Panc1 (cell line): Measurements from ENCODE around the gene EXTL1. TPM values are rescaled to one million over a fixed set of nuclear protein-coding genes. Genes with fewer than 3 reads are reported as not detected.

Source experiments
- ATAC-seq: fragments of 200-7000 bp; cut with Tn5 transposase; 2 replicates; pipeline ENCODE4 v1.9.1; 2020; ENCODE audit warnings: mild to moderate bottlenecking, moderate library complexity
- BruUV-seq: library from RNA; stranded (reverse); fragments of 400-500 nt; replicated peaks from 2 replicates; lab custom pipeline; 2021; lab: Mats Ljungman, UMichigan
- CTCF ChIA-PET: fragments of 300-600 bp; sonication (Branson Sonifier 250); formaldehyde crosslinking; loops from one replicate; lab custom pipeline; 2022; ENCODE audit warnings: antibody characterized with exemption; lab: Charles Lee
- POLR2A ChIA-PET: fragments of 300-600 bp; sonication (Branson Sonifier 250); formaldehyde crosslinking; loops from one replicate; lab custom pipeline; 2022; ENCODE audit warnings: antibody characterized with exemption; lab: Charles Lee
- DNase-seq: peaks from one replicate; pipeline ENCODE4 v3.0.0-alpha.2; 2010; ENCODE audit warnings: low read depth, low spot score
- H3K27ac ChIP-seq: 2 replicates; pipeline ENCODE4 v1.5.1; 2011; ENCODE audit warnings: mild to moderate bottlenecking, low read length, inconsistent platforms
- H3K27me3 ChIP-seq: fragments of 200-500 bp; sonication (Bioruptor generic); 2 replicates; pipeline ENCODE4 v1.6.0; 2014; ENCODE audit warnings: low read length, inconsistent platforms; ENCODE audit not compliant: control insufficient read depth, insufficient read depth
- H3K36me3 ChIP-seq: fragments of 200-500 bp; sonication (Bioruptor generic); 2 replicates; pipeline ENCODE4 v1.5.1; 2014; ENCODE audit warnings: inconsistent platforms, mild to moderate bottlenecking, low read length, moderate library complexity; ENCODE audit not compliant: control insufficient read depth, insufficient read depth
- H3K4me1 ChIP-seq: 2 replicates; pipeline ENCODE4 v1.5.1; 2011; ENCODE audit warnings: inconsistent platforms, mild to moderate bottlenecking, low read length, moderate library complexity; ENCODE audit not compliant: control insufficient read depth, insufficient read depth
- H3K4me3 ChIP-seq, 2 experiments: 2 replicates each; pipeline ENCODE4 v1.5.1; 2011 to 2012; ENCODE audit warnings: low read depth in 2 of 2, low read length in 2 of 2, mild to moderate bottlenecking in 2 of 2, inconsistent platforms in 1 of 2, moderate library complexity in 1 of 2
- H3K9me3 ChIP-seq: fragments of 200-500 bp; sonication (Bioruptor generic); 2 replicates; pipeline ENCODE4 v1.5.1; 2014; ENCODE audit warnings: low read depth, mild to moderate bottlenecking, inconsistent platforms, low read length, moderate library complexity; ENCODE audit not compliant: control insufficient read depth, insufficient read depth
- POLR2AphosphoS5 ChIP-seq: IDR thresholded peaks from 2 replicates; pipeline ENCODE4 v1.6.1; 2012; ENCODE audit warnings: mild to moderate bottlenecking, low read depth, low read length, moderate library complexity
- SIN3A ChIP-seq: IDR thresholded peaks from 2 replicates; pipeline ENCODE4 v1.6.1; 2012; ENCODE audit warnings: low read depth, mild to moderate bottlenecking, low read length, moderate library complexity, borderline replicate concordance; ENCODE audit not compliant: insufficient read depth
- TCF7L2 ChIP-seq: IDR thresholded peaks from 2 replicates; pipeline ENCODE4 v1.6.1; 2011; ENCODE audit warnings: mild to moderate bottlenecking, low read depth, low read length, inconsistent platforms
- in situ Hi-C: cut with HindIII; loops from 2 replicates; pipeline ENCODE4 v1.10.0; 2016; ENCODE audit warnings: low sequenced_read_pairs, low pct_unique_long_range_greater_than_20kb
- intact Hi-C: fragments of 100-400 bp; cut with micrococcal nuclease; formaldehyde crosslinking; loops from one replicate; pipeline ENCODE4 v1.10.0; 2022; ENCODE audit not compliant: unreplicated experiment
- total RNA-seq: library from RNA; stranded (reverse); gene quantifications from one replicate; pipeline ENCODE4 v1.2.1, GENCODE V29; 2021; ENCODE audit not compliant: unreplicated experiment
- TF ChIP-seq, protein P1 (sequence below), 2 experiments: IDR thresholded peaks; 2 replicates each; pipeline ENCODE4 v1.6.1; 2011 to 2012; ENCODE audit warnings: low read depth in 2 of 2, control low read depth in 1 of 2, low read length in 1 of 2, mild to moderate bottlenecking in 1 of 2, moderate library complexity in 1 of 2; ENCODE audit not compliant: insufficient read depth in 1 of 2
- TF ChIP-seq, protein P2 (sequence below): fragments of 450-650 bp; IDR thresholded peaks from 2 replicates; pipeline ENCODE4 v1.5.1; 2017; ENCODE audit warnings: mild to moderate bottlenecking

EXTL1 gene
- total RNA-seq, 1 experiment from 2014 or later: 0.10 TPM

DNA sequence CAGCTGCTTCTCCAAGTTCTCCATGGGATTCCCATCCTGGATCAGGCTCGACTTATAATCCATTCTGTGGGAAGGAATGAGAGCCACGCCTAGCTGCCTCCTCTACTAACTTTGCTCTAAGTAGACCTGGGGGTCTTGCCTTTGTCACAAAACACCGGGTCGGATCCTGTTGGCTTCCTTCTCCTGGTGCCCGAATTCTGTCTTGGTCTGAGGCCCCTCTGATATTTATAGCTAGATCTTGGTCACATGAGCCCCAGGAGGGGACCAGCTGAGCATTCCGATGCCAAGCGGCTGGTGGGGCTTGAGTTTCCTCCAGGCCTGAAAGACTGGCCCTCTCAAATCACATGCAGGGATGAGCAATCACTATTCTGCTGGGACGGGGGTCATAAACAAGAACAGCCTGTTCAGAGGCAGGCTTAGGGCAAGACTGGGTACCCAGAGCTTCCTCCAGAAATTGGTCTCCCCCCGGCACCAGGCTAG is 45.9 kb downstream of the EXTL1 start, which contains the start of gene TRIM63:
TSS of gene TRIM63 (minus strand) at position 199 of the 480 bp plus-strand sequence. CDS start at position 63, 136 bp downstream.
- H3K27ac ChIP-seq: no peak within 1 kb of the TSS
- no peaks in the 10 kb centered on the region; the same call in 1 of the 2 replicates for H3K4me1 ChIP-seq
- no peak within 1 kb of the TSS for H3K4me3 ChIP-seq
- ATAC-seq: no peak
- no peaks in the 10 kb centered on the region for H3K9me3 ChIP-seq
- in situ Hi-C loops: no loop called here
- ChIA-PET POLR2A (interaction anchor here (0.6 kb wide), 1 partner anchor 11 kb away, joined by 12 read pairs; no protein-coding TSS in a partner anchor), CTCF (no interaction called here)
- H3K27me3 ChIP-seq: 0 out of 2 replicates have a peak, but pooled peaks cover 2% of the 10 kb centered on the region
- H3K36me3 ChIP-seq: no peaks in the 10 kb centered on the region
- TF ChIP-seq SIN3A (no peak), POLR2AphosphoS5 (no peak), TCF7L2 (no peak)
- TF ChIP-seq, protein P1, sequence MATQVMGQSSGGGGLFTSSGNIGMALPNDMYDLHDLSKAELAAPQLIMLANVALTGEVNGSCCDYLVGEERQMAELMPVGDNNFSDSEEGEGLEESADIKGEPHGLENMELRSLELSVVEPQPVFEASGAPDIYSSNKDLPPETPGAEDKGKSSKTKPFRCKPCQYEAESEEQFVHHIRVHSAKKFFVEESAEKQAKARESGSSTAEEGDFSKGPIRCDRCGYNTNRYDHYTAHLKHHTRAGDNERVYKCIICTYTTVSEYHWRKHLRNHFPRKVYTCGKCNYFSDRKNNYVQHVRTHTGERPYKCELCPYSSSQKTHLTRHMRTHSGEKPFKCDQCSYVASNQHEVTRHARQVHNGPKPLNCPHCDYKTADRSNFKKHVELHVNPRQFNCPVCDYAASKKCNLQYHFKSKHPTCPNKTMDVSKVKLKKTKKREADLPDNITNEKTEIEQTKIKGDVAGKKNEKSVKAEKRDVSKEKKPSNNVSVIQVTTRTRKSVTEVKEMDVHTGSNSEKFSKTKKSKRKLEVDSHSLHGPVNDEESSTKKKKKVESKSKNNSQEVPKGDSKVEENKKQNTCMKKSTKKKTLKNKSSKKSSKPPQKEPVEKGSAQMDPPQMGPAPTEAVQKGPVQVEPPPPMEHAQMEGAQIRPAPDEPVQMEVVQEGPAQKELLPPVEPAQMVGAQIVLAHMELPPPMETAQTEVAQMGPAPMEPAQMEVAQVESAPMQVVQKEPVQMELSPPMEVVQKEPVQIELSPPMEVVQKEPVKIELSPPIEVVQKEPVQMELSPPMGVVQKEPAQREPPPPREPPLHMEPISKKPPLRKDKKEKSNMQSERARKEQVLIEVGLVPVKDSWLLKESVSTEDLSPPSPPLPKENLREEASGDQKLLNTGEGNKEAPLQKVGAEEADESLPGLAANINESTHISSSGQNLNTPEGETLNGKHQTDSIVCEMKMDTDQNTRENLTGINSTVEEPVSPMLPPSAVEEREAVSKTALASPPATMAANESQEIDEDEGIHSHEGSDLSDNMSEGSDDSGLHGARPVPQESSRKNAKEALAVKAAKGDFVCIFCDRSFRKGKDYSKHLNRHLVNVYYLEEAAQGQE (IDR thresholded peaks at IDR 0.05; ENCODE audit: insufficient read depth in 1 of 2, low read depth in 2 of 2, low read length in 1 of 2): no peak
- TF ChIP-seq, protein P2, sequence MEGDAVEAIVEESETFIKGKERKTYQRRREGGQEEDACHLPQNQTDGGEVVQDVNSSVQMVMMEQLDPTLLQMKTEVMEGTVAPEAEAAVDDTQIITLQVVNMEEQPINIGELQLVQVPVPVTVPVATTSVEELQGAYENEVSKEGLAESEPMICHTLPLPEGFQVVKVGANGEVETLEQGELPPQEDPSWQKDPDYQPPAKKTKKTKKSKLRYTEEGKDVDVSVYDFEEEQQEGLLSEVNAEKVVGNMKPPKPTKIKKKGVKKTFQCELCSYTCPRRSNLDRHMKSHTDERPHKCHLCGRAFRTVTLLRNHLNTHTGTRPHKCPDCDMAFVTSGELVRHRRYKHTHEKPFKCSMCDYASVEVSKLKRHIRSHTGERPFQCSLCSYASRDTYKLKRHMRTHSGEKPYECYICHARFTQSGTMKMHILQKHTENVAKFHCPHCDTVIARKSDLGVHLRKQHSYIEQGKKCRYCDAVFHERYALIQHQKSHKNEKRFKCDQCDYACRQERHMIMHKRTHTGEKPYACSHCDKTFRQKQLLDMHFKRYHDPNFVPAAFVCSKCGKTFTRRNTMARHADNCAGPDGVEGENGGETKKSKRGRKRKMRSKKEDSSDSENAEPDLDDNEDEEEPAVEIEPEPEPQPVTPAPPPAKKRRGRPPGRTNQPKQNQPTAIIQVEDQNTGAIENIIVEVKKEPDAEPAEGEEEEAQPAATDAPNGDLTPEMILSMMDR: no peak
- BruUV-seq: no TSS peak
- intact Hi-C loops: no loop called here
- no peak for DNase-seq

DNA sequence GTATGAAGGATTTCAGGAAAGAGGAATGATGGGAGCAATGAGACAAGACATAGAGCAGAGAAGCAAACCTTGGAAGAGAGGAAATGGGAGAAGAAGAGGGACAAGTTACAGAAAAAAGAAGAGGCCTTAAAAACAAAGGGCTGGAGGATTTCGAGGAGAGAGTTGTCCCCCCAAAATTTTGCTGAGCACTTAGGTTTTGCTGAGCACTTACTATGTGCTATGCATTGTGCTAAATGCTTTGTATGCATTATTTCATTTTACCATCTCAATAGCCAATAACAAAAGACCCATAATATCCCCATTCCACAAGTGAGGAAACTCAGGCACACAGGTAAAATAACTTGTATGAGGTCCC is 48.3 kb downstream of the EXTL1 start:
- no peak overlapping the region for H3K27ac ChIP-seq
- ATAC-seq (no peak), DNase-seq (no peak)
- in situ Hi-C loops (no loop called here), intact Hi-C loops (no loop called here)
- no peaks in the 10 kb centered on the region for H3K9me3 ChIP-seq
- no peak overlapping the region for H3K4me3 ChIP-seq
- H3K36me3 ChIP-seq: no peaks in the 10 kb centered on the region
- H3K27me3 ChIP-seq: peaks cover 2% of the 10 kb centered on the region; the same call in 1 of the 2 replicates
- POLR2A ChIA-PET: interaction anchor here (0.7 kb wide), 1 partner anchor 1977 kb away, joined by 3 read pairs; no protein-coding TSS in a partner anchor
- no peak for TF ChIP-seq TCF7L2
- no peak for TF ChIP-seq SIN3A
- TF ChIP-seq, protein P2: no peak
- TF ChIP-seq POLR2AphosphoS5: no peak
- TF ChIP-seq, protein P1 (IDR thresholded peaks at IDR 0.05; ENCODE audit: insufficient read depth in 1 of 2, low read depth in 2 of 2, low read length in 1 of 2): no peak
- no TSS peak for BruUV-seq
- CTCF ChIA-PET: no interaction called here
- no peaks in the 10 kb centered on the region for H3K4me1 ChIP-seq
